HTERT RPE-1 (cell line): ENCODE data around the gene ADAM11.
"Not testable (repeated sequence)": the region's sequence is repeated elsewhere in the genome, so short reads cannot be mapped to it uniquely, and the experiment has no call there.

Source experiments
- in situ Hi-C: fragments of 300-500 bp; cut with MboI; formaldehyde crosslinking; loops from 4 replicates; pipeline ENCODE4 v1.14.3; 2020; ENCODE audit warnings: low sequenced_read_pairs

Gene ADAM11

DNA sequence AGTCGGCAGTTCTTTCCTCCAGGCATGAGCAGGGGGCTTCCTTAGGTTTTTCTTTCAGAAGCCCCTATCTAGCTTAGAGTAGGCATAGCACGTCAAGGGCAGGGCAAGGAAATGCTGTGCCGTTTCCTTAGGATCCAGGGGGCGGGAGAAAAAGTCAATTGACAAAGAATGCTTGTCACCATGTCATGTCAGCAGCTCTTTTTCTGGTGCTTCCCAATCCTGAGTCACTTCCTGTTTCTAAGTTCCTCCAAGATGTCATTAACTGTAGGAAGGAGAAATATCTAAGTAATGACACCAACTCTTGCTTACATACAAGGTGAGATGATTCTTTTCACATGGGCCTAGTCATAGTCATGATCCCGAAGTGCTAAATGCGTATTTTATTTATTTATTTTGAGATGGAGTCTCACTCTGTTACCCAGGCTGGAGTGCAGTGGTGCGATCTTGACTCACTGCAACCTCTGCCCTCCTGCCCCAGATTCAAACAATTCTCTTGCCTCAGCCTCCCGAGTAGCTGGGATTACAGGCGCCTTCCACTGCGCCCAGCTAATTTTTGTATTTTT lies 36.1 kb downstream of the ADAM11 start:
- in situ Hi-C loops: no loop called here

DNA sequence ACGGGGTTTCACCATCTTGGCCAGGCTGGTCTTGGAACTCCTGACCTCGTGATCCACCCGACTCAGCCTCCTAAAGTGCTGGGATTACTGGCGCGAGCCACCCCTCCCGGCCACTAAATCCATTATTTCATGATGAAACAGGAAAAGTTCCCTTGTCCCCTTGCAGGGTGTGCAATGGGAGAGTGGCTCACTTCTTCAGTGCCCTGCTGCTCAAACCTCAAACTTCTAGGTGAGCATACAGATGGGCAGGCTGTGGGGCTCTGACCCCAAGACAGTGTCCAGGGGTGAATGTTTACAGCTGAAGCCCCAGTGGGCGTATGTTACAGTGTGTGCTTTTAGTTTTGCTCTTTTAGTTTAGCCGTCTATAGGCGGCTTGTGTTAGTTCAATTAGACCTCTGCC lies 36.6 kb downstream of the ADAM11 start:
- in situ Hi-C loops: no loop called here

DNA sequence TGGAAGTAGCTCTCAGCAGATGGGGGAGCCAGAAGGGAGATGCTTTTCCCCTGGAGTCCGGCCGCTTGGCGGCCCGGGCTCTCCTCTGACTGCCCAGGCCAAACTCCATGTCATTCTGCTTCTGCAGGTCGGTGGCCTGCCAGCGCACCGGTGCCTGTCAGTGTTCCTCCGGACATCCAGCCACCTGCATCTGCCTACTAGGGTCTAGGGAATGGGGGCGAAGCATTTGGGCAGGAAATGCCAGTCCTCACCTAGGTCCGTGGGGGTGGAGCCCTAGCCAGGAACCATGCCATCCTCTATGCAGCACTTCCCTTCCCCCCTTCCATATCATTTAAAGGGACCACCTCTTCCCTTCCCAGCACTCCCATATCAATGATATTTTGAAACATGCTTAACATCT lies 37.1 kb downstream of the ADAM11 start:
- in situ Hi-C loops: no loop called here

DNA sequence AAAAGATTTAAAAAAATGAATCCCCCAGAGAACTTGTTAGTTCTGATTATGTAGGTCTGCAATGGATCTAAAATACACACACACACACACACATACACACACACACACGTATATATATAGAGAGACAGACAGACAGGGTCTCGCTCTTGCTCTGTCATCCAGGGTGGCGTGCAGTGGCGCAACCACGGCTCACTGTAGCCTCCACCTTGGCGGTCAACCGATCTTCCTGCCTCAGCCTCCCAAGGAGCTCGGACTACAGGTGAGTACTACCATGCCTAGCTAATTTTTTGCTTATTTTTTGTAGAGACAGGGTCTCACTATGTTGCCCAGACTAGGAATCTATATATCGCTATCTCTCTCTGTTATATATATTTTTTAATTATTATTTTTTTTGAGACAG lies 37.9 kb downstream of the ADAM11 start:
- in situ Hi-C loops: no loop called here

DNA sequence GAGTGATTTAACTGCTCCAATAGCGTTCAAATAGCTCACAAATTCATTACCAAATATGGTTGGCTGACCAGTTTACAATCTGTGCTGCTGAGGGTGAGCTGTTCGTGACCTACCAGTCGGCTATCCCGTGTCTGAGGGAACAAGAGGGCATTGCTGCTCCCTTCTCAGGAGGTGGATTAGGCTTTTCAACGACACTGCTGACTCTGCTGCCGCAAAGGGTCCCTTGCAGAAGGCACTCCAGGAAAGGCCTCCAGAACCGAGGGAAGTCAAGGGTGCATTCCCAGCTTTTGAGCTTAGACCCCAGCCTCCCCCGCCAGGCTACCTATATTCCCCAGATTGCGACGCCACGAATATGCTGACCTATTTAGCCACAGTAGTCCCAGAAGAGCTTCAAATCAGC lies 39.0 kb downstream of the ADAM11 start:
- in situ Hi-C loops: no loop called here

DNA sequence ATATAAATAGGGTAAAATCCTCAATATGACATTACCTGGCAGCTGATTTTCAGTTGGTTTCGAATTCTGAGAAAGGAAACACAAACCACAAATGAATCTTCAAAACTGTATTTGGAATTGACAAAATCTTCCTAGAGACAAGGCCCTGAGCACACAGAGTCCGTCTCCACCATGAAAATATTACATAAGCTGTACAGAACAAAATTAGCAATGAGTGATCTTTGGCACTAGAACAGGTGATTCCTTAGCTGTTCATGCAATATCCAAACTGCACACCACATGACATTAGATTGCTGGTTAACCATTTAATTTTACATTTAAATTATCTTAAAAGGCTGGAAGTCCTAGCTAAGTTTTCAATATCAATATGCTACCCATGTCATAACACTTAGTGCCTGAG lies 39.6 kb downstream of the ADAM11 start:
- in situ Hi-C loops: no loop called here

DNA sequence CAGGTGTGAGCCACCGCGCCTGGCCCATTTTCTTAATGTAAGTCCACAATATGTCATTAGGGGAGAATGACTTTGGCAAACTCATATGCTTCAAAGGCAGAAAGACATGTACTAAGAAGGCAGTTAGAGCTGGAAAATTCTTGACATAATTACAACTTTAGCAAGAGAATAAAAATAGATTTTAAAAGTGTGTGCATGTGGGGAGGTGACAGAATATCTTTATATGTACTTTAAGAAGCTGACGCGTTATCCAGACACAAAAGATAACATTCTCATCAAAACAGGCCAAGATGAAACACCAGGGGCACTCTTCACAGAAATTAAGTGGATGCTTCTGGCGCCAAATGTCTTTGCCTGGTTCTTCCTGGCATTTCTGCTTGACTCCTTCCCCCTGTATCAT lies 43.1 kb downstream of the ADAM11 start:
- in situ Hi-C loops: no loop called here

DNA sequence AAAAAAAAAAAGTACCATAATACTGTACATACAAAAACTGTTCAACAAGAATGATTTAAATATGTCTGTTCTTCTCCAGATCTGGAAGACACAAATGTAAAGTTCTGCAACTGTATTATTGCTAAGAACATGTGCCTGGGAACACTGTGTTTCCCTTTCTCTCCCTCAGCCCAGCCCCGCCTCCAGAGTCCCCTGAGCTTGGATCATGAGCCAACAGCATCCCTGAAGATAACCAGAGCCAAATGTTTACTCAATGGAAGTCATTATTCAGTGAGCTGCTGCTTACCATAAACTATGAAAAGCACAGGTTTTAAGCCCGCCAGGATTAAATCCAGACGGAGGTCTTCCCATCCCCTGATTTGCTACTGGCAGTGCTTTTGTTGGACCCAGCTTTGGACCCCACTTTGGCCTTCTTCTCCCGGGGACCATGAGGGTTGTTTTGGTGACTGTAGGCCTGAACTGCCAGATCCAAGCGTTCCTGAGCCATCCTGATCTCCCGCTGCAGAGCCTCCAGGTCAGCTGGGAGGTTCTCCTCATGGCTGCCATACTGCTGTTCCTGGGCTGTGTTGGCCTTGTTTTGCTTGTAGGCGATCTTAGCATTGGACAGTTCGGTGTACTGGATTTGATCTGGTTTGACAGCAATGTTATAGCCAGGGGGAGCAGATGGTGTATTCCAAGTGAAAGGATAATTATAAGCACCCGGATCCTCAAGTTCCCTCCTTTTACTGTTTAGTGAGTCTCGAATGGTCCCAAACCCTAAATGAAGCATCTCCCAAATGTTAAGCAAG lies 45.7 kb downstream of the ADAM11 start:
- in situ Hi-C loops: no loop called here

DNA sequence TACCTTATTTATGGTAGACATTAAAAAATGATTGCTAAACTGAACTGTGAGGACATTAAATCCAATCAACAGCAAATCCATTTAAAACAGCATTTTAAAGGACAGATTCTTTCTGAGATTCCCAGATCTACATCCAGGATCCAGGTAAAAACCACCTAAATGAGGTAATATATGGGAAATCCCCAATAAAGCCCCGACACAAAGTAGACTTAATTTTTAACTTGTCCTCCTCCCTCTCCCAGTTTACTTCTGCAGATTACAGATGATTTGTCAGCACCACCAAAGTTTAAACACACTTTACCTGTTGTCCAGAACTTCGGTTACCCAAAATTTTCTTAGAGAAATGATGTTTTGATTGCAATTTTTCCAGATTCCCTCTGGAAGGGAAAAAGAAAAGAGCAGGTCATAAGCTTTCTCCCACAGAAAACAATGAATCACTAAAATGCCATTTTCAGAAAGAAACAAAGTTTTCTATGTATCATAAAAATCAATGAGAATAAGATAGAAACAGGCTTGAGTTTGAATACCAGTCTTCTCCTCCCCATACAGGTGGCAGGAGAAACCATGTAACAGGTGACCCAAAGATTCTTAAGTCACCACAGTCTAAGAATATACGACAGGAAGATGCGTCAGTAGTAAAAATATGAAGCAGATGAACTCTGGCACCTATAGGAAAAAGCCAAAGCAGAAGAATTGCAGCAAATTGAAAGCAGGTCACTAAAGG lies 48.5 kb downstream of the ADAM11 start:
- in situ Hi-C loops: no loop called here

DNA sequence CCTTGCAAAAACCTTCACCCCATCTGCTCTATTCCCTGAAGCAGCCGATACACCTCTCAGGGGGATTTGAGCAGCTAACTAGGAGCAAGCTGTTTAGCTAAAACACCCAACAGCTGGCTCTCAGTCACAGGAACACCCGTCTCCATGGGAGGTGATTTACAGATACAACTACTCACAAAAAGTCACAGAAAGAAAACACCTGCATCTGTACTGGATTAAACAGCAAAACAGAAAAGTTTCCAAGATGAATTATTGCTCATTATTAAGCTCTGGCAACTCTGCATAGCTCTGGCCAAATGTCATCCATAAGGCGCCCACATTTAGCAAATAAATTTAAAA lies 49.0 kb downstream of the ADAM11 start:
- in situ Hi-C loops: no loop called here

DNA sequence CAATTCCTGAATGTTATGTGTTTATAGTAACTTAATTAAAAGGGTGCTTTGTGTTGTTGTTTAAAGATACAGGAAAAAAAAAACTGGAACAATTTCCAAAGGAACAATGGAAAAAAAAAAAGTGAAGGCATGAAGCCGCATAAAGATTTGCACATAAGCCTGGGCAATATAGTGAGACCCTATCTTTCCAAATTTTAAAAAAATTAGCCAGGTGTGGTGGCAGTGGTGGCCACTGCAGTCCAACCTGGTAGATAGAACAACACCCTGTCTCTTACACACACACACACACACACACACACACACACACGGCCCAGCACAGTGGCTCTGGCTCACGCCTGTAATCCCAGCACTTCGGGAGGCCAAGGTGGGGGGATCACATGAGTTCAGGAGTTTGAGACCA lies 49.4 kb downstream of the ADAM11 start:
- in situ Hi-C loops: no loop called here

DNA sequence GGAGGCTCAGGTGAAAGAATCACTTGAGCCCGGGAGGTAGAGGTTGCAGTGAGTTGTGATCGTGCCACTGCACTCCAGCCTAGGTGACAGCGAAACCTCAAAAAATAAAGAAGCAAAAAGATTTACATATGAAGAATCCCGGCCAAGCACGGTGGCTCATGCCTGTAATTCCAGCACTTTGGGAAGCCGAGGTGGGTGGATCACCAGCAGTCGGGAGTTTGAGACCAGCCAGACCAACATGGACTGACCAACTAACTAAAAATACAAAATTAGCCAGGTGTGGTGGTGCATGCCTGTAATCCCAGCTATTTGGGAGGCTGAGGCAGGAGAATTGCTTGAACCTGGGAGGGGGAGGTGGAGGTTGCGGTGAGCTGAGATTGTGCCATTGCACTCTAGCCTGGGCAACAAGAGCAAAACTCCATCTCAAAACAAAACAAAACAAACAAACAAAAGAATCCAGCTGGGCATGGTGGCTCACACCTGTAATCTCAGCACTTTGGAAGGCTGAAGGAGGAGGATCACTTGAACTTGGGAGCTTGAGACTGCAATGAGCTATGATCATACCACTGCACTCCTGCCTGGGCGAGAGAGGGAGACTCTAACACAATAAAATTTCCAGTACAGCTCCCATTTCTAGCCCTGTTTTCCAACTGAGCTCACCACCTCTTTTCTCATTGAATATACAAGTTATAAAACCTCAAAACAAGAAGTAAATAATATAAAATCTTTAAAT lies 50.0 kb downstream of the ADAM11 start:
- in situ Hi-C loops: not testable (repeated sequence)

DNA sequence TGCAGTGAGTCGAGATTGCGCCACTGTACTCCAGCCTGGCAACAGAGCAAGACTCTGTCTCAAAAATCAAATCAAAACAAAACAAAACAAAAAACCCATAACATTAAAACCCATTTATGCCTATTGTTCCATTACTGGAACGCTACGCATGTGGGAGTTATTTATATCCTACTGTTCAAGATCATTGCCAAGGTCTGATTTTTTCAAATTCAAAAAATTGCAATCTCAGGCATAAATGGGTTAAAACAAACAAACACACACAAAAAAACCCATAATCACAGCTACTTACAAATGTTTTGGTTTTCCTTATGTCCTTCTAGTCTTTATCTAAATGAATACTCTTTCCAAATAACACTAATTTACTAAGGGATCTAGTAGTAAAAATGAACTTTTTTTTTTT lies 53.5 kb downstream of the ADAM11 start:
- in situ Hi-C loops: no loop called here

DNA sequence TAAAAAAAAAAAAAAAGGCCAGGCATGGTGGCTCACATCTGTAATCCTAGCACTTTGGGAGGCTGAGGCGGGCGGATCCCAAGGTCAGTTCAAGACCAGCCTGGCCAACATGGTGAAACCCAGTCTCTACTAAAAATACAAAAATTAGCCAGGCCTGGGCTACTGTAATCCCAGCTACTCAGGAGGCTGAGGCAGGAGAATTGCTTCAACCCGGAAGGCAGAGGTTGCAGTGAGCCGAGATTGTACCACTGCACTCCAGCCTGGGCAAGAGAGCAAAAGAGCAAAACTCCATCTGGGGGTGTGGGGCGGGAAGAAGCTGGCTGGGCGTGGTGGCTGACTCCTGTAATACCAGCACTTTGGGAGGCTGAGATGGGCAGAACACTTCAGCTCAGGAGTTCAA lies 59.7 kb downstream of the ADAM11 start:
- in situ Hi-C loops: not testable (repeated sequence)

DNA sequence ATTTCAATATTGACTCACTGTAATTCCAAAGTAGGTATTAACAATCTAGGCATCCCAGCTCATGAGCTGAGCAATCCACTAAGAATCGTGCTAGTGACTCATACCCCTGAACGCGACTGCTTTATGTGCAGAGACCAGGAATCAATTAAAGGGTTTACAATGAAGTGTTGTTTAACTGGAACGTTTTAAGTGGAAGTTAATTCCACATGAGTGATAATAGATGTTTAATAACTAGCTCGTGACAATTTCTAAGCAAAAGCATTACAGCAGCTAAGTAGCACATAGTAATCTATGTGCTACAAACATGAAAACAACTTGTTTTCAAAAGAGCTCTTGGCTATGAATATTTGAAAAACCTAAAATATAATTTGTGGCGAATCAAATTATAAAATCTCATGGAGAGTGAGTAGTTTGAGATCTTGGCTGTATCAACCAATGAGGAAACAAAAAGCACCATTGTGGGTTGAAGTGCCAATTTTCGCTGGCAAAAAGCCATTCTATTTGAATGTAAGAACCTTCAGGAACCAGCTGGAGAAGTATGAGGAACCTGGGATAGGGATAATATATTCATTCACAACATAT lies 61.9 kb downstream of the ADAM11 start:
- in situ Hi-C loops: no loop called here

DNA sequence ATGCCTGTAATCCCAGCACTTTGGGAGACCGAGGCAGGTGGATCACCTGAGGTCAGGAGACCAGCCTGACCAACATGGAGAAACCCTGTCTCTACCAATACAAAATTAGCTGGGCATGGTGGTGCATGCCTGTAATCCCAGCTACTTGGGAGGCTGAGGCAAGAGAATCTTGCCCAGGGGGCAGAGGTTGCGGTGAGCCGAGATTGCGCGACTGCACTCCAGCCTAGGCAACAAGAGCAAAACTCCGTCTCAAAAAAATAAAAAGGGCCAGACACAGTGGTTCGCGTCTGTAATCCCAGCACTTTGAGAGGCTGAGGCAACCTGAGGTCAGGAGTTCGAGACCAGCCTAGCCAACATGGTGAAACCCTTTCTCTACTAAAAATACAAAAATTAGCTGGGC lies 66.4 kb downstream of the ADAM11 start:
- in situ Hi-C loops: not testable (repeated sequence)

DNA sequence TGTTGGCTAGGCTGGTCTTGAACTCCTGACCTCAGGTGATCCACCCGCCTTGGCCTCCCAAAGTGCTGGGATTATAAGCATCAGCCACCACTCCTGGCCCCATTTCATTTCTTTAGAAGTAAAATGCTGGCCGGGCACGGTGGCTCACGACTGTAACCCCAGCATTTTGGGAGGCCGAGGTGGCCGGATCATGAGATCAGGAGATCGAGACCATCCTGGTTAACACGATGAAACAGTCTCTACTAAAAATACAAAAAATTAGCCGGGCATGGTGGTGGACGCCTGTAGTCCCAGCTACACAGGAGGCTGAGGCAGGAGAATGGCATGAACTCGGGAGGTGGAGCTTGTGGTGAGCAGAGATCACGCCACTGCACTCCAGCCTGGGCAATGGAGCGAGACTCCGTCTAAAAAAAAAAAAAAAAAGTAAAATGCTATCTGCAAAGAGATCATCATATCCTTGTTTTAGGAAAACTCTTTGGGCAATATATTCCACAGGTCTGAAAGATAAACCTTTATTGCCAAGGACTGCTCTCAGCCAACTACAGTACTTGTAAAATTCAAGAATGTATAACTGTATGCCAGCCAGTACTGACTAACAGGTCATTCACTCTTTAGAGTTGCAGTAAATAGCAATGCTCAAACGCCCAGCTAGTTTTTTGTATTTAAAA lies 67.5 kb downstream of the ADAM11 start:
- in situ Hi-C loops: no loop called here

DNA sequence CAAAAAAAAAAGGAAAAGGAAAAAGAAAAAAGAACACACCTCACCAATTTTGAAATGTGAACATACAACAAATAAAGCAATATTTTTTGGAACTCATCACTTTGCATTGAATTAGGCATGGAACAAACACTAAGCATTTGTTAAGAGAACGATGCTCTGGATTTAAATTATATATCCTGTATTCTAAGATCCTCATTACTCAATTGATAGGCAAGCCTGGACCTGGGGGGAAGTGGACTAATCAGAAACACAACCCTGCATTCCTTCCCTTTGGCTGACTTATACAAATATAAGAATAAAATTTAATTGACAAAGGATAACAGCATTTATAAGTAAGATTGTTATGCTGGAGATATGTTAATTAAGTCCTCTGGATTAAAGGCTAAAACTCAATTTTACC lies 69.1 kb downstream of the ADAM11 start:
- in situ Hi-C loops: no loop called here

DNA sequence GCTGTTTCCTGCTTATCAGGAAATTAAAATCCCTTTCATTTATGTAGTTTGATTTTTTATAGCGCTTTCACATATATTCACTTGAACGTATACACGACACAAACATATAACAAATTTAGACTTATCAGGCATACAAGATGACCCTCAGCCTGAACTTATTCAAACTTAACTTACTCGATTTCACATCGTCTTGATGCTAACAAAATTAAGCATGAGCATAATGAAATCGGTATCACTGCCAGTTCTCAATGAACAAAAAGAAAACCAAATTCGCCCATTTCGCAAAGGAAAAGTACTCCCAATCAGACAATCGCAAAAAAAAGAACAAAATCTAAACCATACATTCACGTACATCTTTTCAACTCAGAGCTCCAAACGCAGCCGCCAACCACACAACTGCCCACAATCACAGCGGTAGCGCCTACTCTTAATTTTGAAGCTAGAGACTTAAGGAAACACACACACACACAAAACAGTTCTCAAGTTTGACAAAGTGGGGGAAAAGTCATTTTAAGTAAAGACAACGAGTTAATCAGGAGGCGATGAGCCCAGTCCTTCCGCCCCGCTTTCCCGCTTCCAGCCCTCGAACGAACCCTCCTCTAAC lies 70.2 kb downstream of the ADAM11 start:
- in situ Hi-C loops: no loop called here
